C4-2B (cell line): Measurements from ENCODE around the gene ATRAID.

Source experiments
- CTCF ChIP-seq: fragments of 450-650 bp; conservative IDR thresholded peaks from 2 replicates; pipeline ENCODE4 v1.5.1; 2017; ENCODE audit warnings: mild to moderate bottlenecking
- ZFX ChIP-seq: fragments of 450-650 bp; IDR thresholded peaks from 2 replicates; pipeline ENCODE4 v1.6.1; 2017

- no peak for TF ChIP-seq CTCF
- TF ChIP-seq ZFX: no peak
Observed at GRCh38 chr2:27178469-27178868, 33.4 kb upstream of the ATRAID start.
